MV-4-11 (cell line): Measurements from ENCODE around the gene PCDHGA6.
"Not testable (repeated sequence)": the region's sequence is repeated elsewhere in the genome, so short reads cannot be mapped to it uniquely, and the experiment has no call there.

Experiments
- DNase-seq: peaks from one replicate; lab custom pipeline; 2025; lab: John Stamatoyannopoulos, UW

The PCDHGA6 gene

DNA sequence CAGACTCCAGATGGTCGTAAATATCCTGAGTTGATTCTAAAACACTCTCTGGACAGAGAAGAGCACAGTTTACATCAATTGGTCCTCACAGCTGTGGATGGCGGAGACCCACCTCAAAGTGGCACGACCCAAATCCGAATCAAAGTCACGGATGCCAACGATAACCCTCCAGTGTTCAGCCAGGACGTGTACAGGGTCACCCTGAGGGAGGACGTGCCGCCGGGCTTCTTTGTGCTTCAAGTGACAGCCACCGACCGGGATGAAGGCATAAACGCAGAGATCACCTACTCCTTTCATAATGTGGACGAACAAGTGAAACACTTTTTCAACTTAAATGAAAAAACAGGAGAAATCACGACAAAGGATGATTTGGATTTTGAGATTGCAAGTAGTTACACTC, 13.0 kb upstream of the PCDHGA6 start:
- no peak for DNase-seq

DNA sequence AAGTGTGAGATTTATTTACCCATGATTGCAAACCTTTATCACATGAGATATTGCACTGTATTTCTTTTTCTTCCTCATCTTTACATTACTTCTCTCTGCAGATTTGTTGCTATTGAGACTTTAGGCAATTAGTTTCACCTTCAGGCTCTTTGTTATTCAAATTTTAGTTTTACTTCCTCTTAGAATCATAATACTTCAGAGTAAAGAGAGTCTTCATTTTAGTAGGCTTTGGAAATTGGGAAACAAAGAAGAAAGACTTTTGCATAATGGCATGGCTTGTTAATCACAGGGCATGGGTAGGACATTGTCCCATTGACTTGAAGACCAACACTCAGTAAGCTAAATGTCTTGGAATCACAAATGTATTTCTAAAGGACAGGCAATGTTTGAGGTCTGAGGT, 11.0 kb upstream of the PCDHGA6 start:
- DNase-seq: peak; percentile 81

GRCh38 chr5:141363952-141364660, 9.6 kb upstream of the PCDHGA6 start, which contains the start of gene PCDHGA5:
Gene PCDHGA5 (plus strand): TSS chr5:141364162. CDS start chr5:141364331, 169 bp downstream.
- no peak for DNase-seq

DNA sequence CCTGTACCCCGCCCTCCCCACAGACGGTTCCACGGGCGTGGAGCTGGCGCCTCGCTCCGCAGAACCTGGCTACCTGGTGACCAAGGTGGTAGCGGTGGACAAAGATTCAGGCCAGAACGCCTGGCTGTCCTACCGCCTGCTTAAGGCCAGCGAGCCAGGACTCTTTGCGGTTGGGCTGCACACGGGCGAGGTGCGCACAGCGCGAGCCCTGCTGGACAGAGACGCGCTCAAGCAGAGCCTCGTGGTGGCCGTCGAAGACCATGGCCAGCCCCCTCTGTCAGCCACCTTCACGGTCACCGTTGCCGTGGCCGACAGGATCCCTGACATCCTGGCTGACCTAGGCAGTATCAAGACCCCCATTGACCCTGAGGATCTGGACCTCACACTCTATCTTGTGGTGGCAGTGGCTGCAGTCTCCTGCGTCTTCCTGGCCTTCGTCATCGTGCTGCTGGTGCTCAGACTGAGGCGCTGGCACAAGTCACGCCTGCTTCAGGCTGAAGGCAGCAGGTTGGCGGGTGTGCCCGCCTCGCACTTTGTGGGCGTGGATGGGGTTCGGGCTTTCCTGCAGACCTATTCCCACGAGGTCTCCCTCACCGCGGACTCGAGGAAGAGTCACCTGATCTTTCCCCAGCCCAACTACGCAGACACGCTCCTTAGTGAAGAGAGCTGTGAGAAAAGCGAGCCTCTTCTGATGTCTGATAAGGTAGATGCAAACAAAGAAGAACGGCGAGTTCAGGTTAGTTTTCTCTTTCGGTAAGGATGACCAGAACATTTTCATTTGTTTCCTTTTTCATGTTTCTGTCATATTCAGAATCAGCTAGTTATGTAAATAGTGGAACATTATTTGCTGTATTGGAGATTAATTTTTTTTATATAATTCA, 7.4 kb upstream of the PCDHGA6 start:
- no peak for DNase-seq

GRCh38 chr5:141369994-141370848, 3.5 kb upstream of the PCDHGA6 start, which contains the start of gene PCDHGB3:
Gene PCDHGB3 (plus strand): TSS chr5:141370242. CDS start chr5:141370395, 153 bp downstream.
- no peak for DNase-seq

DNA sequence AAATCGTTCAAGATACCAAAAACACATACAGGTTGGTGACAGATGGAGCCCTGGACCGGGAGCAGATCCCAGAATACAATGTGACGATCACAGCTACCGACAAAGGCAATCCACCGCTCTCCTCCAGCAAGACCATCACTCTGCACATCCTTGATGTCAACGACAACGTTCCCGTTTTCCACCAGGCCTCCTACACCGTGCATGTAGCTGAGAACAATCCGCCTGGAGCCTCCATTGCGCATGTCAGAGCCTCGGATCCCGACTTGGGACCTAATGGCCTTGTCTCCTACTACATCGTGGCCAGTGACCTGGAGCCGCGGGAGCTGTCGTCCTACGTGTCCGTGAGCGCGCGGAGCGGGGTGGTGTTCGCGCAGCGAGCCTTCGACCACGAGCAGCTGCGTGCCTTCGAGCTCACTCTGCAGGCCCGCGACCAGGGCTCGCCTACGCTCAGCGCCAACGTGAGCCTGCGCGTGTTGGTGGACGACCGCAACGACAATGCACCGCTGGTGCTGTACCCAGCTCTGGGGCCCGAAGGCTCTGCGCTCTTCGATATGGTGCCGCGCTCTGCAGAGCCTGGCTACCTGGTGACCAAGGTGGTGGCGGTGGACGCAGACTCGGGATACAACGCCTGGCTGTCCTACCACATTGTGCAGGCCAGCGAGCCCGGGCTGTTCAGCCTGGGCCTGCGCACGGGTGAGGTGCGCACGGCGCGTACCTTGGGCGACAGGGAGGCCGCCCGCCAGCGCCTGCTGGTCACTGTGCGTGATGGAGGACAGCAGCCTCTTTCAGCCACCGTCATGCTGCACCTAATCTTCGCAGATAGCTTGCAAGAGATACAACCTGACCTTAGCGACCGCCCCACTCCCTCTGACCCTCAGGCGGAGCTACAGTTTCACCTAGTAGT, 1.9 kb upstream of the PCDHGA6 start:
- no peak for DNase-seq

DNA sequence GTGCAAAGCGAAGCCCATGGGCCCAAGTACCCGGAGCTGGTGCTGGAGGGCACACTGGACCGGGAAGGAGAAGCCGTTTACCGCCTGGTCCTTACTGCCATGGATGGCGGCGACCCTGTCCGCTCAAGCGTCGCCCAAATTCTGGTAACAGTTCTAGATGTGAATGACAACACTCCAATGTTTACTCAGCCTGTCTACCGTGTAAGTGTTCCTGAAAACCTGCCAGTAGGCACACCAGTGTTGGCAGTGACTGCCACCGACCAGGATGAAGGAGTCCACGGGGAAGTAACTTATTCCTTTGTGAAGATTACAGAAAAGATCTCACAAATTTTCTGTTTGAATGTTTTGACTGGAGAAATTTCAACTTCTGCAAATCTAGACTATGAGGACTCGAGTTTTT, 936 bp downstream of the PCDHGA6 start:
- DNase-seq: no peak

- DNase-seq: not testable (repeated sequence)
Observed at GRCh38 chr5:141375444-141376155, 1.9 kb downstream of the PCDHGA6 start.

GRCh38 chr5:141382469-141383294, 9.0 kb downstream of the PCDHGA6 start, which contains the start of gene PCDHGA7:
Gene PCDHGA7 (plus strand): TSS chr5:141382742. CDS start chr5:141382900, 158 bp downstream.
- DNase-seq: no peak

DNA sequence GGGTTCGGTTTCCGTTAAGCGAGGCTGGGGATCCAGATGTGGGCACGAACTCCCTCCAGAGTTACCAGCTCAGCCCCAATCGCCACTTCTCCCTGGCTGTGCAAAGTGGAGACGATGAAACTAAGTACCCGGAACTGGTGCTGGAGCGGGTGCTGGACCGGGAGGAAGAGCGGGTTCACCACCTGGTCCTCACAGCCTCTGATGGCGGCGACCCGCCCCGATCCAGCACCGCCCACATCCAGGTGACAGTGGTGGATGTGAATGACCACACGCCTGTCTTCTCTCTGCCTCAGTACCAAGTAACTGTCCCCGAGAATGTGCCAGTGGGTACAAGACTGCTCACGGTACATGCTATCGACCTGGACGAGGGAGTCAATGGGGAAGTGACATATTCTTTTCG, 9.7 kb downstream of the PCDHGA6 start:
- DNase-seq: no peak

DNA sequence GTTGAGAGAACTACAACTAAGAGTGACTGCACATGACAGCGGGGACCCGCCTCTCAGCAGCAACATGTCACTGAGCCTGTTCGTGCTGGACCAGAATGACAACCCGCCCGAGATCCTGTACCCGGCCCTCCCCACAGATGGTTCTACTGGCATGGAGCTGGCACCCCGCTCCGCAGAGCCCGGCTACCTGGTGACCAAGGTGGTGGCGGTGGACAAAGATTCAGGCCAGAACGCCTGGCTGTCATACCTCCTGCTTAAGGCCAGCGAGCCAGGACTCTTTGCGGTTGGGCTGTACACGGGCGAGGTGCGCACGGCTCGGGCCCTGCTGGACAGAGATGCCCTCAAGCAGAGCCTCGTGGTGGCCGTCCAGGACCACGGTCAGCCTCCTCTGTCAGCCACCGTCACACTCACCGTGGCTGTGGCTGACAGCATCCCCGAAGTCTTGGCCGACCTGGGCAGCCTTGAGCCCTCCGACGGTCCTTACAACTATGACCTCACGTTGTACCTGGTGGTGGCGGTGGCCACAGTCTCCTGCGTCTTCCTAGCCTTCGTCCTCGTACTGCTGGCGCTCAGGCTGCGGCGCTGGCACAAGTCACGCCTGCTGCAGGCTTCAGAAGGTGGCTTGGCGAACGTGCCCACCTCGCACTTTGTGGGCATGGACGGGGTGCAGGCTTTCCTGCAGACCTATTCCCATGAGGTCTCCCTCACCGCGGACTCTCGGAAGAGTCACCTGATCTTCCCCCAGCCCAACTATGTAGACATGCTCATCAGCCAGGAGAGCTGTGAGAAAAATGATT, 11.0 kb downstream of the PCDHGA6 start:
- DNase-seq: no peak

- DNase-seq: not testable (repeated sequence)
Observed at GRCh38 chr5:141387557-141388311, 14.0 kb downstream of the PCDHGA6 start, which contains the start of gene PCDHGB4. Gene PCDHGB4 (plus strand): TSS chr5:141387698. CDS start chr5:141387885, 187 bp downstream.

- DNase-seq: no peak
Observed at GRCh38 chr5:141388661-141389060, 15.0 kb downstream of the PCDHGA6 start.

DNA sequence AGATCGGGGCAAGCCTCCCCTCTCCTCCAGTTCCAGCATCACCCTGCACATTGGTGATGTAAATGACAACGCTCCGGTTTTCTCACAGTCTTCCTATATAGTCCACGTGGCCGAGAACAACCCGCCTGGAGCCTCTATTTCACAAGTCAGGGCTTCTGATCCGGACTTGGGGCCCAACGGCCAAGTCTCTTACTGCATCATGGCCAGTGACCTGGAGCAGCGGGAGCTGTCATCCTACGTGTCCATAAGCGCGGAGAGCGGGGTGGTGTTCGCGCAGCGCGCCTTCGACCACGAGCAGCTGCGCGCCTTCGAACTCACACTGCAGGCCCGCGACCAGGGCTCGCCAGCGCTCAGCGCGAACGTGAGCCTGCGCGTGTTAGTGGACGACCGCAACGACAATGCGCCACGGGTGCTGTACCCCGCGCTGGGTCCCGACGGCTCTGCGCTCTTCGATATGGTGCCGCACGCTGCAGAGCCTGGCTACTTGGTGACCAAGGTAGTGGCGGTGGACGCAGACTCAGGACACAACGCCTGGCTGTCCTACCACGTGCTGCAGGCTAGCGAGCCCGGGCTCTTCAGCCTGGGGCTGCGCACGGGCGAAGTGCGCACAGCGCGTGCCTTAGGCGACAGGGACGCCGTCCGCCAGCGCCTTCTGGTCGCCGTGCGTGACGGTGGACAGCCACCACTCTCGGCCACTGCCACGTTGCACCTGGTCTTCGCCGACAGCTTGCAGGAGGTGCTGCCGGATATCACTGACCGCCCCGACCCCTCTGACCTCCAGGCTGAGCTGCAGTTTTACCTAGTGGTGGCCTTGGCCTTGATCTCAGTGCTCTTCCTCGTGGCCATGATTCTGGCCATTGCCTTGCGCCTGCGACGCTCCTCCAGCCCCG, 15.7 kb downstream of the PCDHGA6 start:
- no peak for DNase-seq

- DNase-seq: no peak
Observed at GRCh38 chr5:141392429-141393198, 18.9 kb downstream of the PCDHGA6 start, which contains the start of gene PCDHGA8. Gene PCDHGA8 (plus strand): TSS chr5:141392633. CDS start chr5:141392814, 181 bp downstream.

DNA sequence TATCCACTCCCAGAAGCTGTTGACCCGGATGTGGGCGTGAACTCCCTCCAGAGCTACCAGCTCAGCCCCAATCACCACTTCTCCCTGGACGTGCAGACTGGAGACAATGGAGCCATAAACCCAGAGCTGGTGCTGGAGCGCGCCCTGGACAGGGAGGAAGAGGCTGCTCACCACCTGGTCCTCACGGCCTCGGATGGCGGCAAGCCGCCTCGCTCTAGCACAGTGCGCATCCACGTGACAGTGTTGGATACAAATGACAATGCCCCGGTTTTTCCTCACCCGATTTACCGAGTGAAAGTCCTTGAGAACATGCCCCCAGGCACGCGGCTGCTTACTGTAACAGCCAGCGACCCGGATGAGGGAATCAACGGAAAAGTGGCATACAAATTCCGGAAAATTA, 19.6 kb downstream of the PCDHGA6 start:
- no peak for DNase-seq
